Stomach (tissue), 4 donors: ENCODE measurements around the gene CDCA3.

Source experiments
- CTCF ChIP-seq, 7 experiments: fragments of 450-650 bp in 4 of 7; fragments of 200-600 bp in 3 of 7; sonication (generic) in 3 of 7; IDR thresholded peaks; one replicate each; pipeline ENCODE4 v1.5.1; 2016 to 2019; ENCODE audit warnings: antibody characterized with exemption in 7 of 7, control low read depth in 2 of 7, mild to moderate bottlenecking in 1 of 7
- POLR2A ChIP-seq, 4 donors: fragments of 450-650 bp; IDR thresholded peaks; one replicate each; pipeline ENCODE4 v1.6.1; 2016; ENCODE audit warnings: antibody characterized with exemption in 4 of 4, control low read depth in 2 of 4, mild to moderate bottlenecking in 1 of 4, moderate library complexity in 1 of 4
- POLR2AphosphoS5 ChIP-seq, 3 donors: sonication (generic); formaldehyde crosslinking; IDR thresholded peaks; one replicate each; pipeline ENCODE4 v1.6.1; 2016; ENCODE audit warnings: antibody characterized with exemption in 3 of 3

GRCh38 chr12:6866920-6867412, 15.9 kb upstream of the CDCA3 start:
- TF ChIP-seq CTCF (IDR thresholded peaks at IDR 0.05) = no peak
- TF ChIP-seq POLR2AphosphoS5 (IDR thresholded peaks at IDR 0.05) = no peak
- TF ChIP-seq POLR2A (IDR thresholded peaks at IDR 0.05) = no peak
